ENCODE data around the gene FRMD5. TPM values are rescaled to one million over a fixed set of nuclear protein-coding genes. Genes with fewer than 3 reads are reported as not detected.
A peak's percentile ranks its signal among the peaks of the same experiment; 100 is the strongest.

The FRMD5 gene
- total RNA-seq, 6 experiments from 2014 or later, result not detected

- no peak overlapping the region for H3K4me3 ChIP-seq
- DNase-seq, result no peak
- intact Hi-C loops (cut with DNase I), result no loop called here
- peaks cover 0 to under 1% (median 0%) of the 10 kb centered on the region in 4 donors for H3K4me1 ChIP-seq
- no peak for TF ChIP-seq POLR2A (IDR thresholded peaks at IDR 0.05)
- no peak for TF ChIP-seq CTCF (IDR thresholded peaks at IDR 0.05)
- no peak overlapping the region for H3K27ac ChIP-seq
- no peaks in the 10 kb centered on the region for H3K36me3 ChIP-seq
- peak in 3 of 4 donors; percentile 48 to 91 (median 88) for ATAC-seq
- H3K9me3 ChIP-seq, result no peaks in the 10 kb centered on the region
- H3K27me3 ChIP-seq, result no peaks in the 10 kb centered on the region
These were observed 92.3 kb downstream of the FRMD5 start for GRCh38 chr15:44102675-44103254.

GRCh38 chr15:44101944-44102343, 93.1 kb downstream of the FRMD5 start:
- TF ChIP-seq CTCF (IDR thresholded peaks at IDR 0.05) (no peak), POLR2A (IDR thresholded peaks at IDR 0.05) (no peak)
- 77% methylated on average over 1 of the region's 1 CpG for WGBS (ENCODE audit: insufficient coverage, low coverage, low lambda C conversion rate, missing lambda C conversion rate)
- intact Hi-C loops (cut with DNase I), result no loop called here

GRCh38 chr15:44101286-44101685, 93.8 kb downstream of the FRMD5 start:
- no peaks in the 10 kb centered on the region for H3K27me3 ChIP-seq
- no peaks in the 10 kb centered on the region for H3K36me3 ChIP-seq
- intact Hi-C loops (cut with DNase I), result no loop called here
- no peaks in the 10 kb centered on the region for H3K9me3 ChIP-seq
- no peak overlapping the region for H3K27ac ChIP-seq
- H3K4me3 ChIP-seq, result no peak overlapping the region
- ATAC-seq (no peak), DNase-seq (no peak)
- H3K4me1 ChIP-seq, result peaks cover 0 to 15% (median 0%) of the 10 kb centered on the region in 4 donors
- TF ChIP-seq CTCF (IDR thresholded peaks at IDR 0.05), result no peak
- no peak for TF ChIP-seq POLR2A (IDR thresholded peaks at IDR 0.05)

More at GRCh38 chr15:44101944-44102343, 93.1 kb downstream of the FRMD5 start:
- Histone ChIP-seq H3K36me3 (no peaks in the 10 kb centered on the region), H3K27me3 (no peaks in the 10 kb centered on the region), H3K4me1 (peaks cover 0 to 9% (median 0%) of the 10 kb centered on the region in 4 donors), H3K9me3 (no peaks in the 10 kb centered on the region), H3K27ac (no peak overlapping the region), H3K4me3 (no peak overlapping the region)
- ATAC-seq (no peak), DNase-seq (no peak)

- Histone ChIP-seq H3K9me3 (no peaks in the 10 kb centered on the region), H3K4me3 (no peak overlapping the region), H3K27me3 (no peaks in the 10 kb centered on the region), H3K4me1 (peaks cover 0 to 15% (median 0%) of the 10 kb centered on the region in 4 donors), H3K36me3 (no peaks in the 10 kb centered on the region), H3K27ac (no peak overlapping the region)
- 67% methylated on average over 1 of the region's 1 CpG for WGBS (ENCODE audit: insufficient coverage, low coverage, low lambda C conversion rate, missing lambda C conversion rate)
- ATAC-seq (no peak), DNase-seq (no peak)
- intact Hi-C loops (cut with DNase I), result no loop called here
- no peak for TF ChIP-seq CTCF (IDR thresholded peaks at IDR 0.05)
- TF ChIP-seq POLR2A (IDR thresholded peaks at IDR 0.05), result no peak
These were observed 95.4 kb downstream of the FRMD5 start for GRCh38 chr15:44099671-44100070.

GRCh38 chr15:44097552-44097951, 97.5 kb downstream of the FRMD5 start:
- WGBS (ENCODE audit: insufficient coverage, low coverage, low lambda C conversion rate, missing lambda C conversion rate), result 32% methylated on average over 3 of the region's 3 CpGs
- Histone ChIP-seq H3K27ac (no peak overlapping the region), H3K4me3 (no peak overlapping the region), H3K27me3 (no peaks in the 10 kb centered on the region), H3K36me3 (no peaks in the 10 kb centered on the region), H3K4me1 (peaks cover 0 to 15% (median 0%) of the 10 kb centered on the region in 4 donors), H3K9me3 (no peaks in the 10 kb centered on the region)
- DNase-seq, result no peak
- peak in 2 of 4 donors; percentile 66 to 83 for ATAC-seq
- intact Hi-C loops (cut with DNase I), result no loop called here
- TF ChIP-seq CTCF (IDR thresholded peaks at IDR 0.05) (no peak), POLR2A (IDR thresholded peaks at IDR 0.05) (no peak)
